ENCODE measurements around the gene GPC5.

GPC5 gene

DNA sequence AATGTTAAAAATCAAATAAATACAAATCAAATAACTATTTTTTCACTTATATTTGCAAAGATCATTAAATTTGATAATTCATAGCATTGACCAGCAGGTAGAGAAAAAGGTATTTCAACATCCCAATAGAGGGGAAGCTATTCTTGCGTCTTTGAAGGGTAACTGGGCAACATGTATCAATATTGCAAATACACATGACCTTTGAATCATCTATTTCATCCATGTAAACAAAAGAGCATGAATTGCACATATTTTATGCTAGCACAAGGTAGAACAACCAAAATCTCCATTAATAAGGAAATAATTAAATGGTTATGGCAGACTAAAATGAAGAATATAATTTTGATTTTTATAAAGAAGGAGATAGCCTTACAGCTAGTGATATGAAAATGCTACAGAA, 372.8 kb downstream of the GPC5 start:
- Histone ChIP-seq H4K20me1 (ENCODE audit: insufficient read depth, low read length) (no peaks in the 10 kb centered on the region), H3K79me2 (ENCODE audit: low read length) (no peaks in the 10 kb centered on the region), H3K9ac (ENCODE audit: low read length) (no peak overlapping the region), H3K36me3 (replicated peaks; ENCODE audit: low read depth, low read length) (no peaks in the 10 kb centered on the region), H3K4me1 (ENCODE audit: low read length) (no peaks in the 10 kb centered on the region), H3K9me3 (ENCODE audit: insufficient read depth, low read length) (no peaks in the 10 kb centered on the region), H2AFZ (ENCODE audit: low read depth, low read length) (no peak overlapping the region), H3K27ac (ENCODE audit: low read length) (no peak overlapping the region), H3K27me3 (ENCODE audit: low read depth, low read length) (no peaks in the 10 kb centered on the region), H3K4me2 (ENCODE audit: low read length) (no peak overlapping the region), H3K4me3 (ENCODE audit: low read length) (no peak overlapping the region)
- TF ChIP-seq, protein P1, sequence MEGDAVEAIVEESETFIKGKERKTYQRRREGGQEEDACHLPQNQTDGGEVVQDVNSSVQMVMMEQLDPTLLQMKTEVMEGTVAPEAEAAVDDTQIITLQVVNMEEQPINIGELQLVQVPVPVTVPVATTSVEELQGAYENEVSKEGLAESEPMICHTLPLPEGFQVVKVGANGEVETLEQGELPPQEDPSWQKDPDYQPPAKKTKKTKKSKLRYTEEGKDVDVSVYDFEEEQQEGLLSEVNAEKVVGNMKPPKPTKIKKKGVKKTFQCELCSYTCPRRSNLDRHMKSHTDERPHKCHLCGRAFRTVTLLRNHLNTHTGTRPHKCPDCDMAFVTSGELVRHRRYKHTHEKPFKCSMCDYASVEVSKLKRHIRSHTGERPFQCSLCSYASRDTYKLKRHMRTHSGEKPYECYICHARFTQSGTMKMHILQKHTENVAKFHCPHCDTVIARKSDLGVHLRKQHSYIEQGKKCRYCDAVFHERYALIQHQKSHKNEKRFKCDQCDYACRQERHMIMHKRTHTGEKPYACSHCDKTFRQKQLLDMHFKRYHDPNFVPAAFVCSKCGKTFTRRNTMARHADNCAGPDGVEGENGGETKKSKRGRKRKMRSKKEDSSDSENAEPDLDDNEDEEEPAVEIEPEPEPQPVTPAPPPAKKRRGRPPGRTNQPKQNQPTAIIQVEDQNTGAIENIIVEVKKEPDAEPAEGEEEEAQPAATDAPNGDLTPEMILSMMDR (IDR thresholded peaks at IDR 0.05; ENCODE audit: low read depth, low read length) = no peak
- no peak for TF ChIP-seq EZH2phosphoT487 (IDR thresholded peaks at IDR 0.05; ENCODE audit: low read depth)

DNA sequence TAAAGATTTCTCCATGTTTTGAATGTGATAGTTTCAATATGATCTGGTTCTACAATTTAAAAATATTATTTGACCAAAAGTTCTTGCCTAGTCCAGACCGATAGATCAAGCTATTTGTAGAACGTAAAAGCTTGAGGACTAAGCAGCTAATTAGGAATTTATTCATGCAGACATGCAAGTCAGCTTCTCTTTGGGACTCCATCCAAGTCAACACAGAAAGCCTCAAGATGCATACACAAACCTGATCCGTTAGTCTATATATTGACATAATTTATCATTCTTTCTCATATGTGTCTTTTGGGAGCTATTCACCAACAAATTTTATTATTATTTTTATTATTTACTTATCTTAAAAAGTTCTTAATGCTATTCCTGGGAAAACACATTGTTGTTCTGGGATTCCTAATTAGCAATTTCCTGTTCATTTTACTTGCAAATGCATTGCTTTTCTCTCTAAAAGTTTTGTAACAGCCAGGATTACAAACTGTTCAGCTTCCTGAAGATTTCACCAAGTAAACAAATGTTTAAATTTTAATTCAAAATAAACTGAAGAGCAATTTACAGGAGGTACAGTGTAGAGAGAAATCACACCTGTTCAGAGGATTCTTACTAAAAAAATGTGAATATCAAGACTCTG, 375.3 kb downstream of the GPC5 start:
- no peaks in the 10 kb centered on the region for H3K79me2 ChIP-seq (ENCODE audit: low read length)
- TF ChIP-seq EZH2phosphoT487 (IDR thresholded peaks at IDR 0.05; ENCODE audit: low read depth) = no peak
- no peak overlapping the region for H3K4me3 ChIP-seq (ENCODE audit: low read length)
- H2AFZ ChIP-seq (ENCODE audit: low read depth, low read length) = no peak overlapping the region
- H3K27me3 ChIP-seq (ENCODE audit: low read depth, low read length) = no peaks in the 10 kb centered on the region
- H3K4me1 ChIP-seq (ENCODE audit: low read length) = peaks cover 10% of the 10 kb centered on the region; the same call in 1 of the 2 replicates
- H3K36me3 ChIP-seq (replicated peaks; ENCODE audit: low read depth, low read length) = no peaks in the 10 kb centered on the region
- H3K9me3 ChIP-seq (ENCODE audit: insufficient read depth, low read length) = no peaks in the 10 kb centered on the region
- no peak overlapping the region for H3K9ac ChIP-seq (ENCODE audit: low read length)
- H3K27ac ChIP-seq (ENCODE audit: low read length) = no peak overlapping the region
- H4K20me1 ChIP-seq (ENCODE audit: insufficient read depth, low read length) = no peaks in the 10 kb centered on the region
- H3K4me2 ChIP-seq (ENCODE audit: low read length) = no peak overlapping the region

DNA sequence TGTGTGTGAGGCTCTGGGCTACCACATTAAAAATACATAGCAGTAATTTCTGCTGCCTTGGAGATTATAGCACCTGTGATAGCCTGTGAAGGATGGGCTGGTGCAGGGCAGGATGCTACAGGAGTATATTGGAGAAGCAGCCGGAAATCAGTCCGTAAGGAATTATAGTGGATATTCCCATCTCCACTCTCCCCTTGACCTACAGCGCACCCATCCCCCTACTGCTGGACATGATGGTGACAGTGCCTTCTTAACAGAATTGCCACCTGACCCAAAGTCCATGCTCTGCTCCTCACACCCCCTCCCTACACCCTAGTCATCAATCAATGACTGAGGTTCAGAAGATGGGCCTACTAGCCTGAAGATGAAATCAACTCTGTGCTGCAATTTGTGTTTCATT, 376.0 kb downstream of the GPC5 start:
- no peak overlapping the region for H2AFZ ChIP-seq (ENCODE audit: low read depth, low read length)
- no peaks in the 10 kb centered on the region for H3K79me2 ChIP-seq (ENCODE audit: low read length)
- H3K9me3 ChIP-seq (ENCODE audit: insufficient read depth, low read length) = no peaks in the 10 kb centered on the region
- H3K4me3 ChIP-seq (ENCODE audit: low read length) = no peak overlapping the region
- no peak overlapping the region for H3K4me2 ChIP-seq (ENCODE audit: low read length)
- no peak overlapping the region for H3K9ac ChIP-seq (ENCODE audit: low read length)
- TF ChIP-seq, protein P1 (IDR thresholded peaks at IDR 0.05; ENCODE audit: low read depth, low read length) = no peak
- TF ChIP-seq EZH2phosphoT487 (IDR thresholded peaks at IDR 0.05; ENCODE audit: low read depth) = no peak
- H4K20me1 ChIP-seq (ENCODE audit: insufficient read depth, low read length) = no peaks in the 10 kb centered on the region
- H3K27ac ChIP-seq (ENCODE audit: low read length) = no peak overlapping the region
- no peaks in the 10 kb centered on the region for H3K27me3 ChIP-seq (ENCODE audit: low read depth, low read length)
- H3K4me1 ChIP-seq (ENCODE audit: low read length) = peaks cover 10% of the 10 kb centered on the region; the same call in 1 of the 2 replicates
- H3K36me3 ChIP-seq (replicated peaks; ENCODE audit: low read depth, low read length) = no peaks in the 10 kb centered on the region

DNA sequence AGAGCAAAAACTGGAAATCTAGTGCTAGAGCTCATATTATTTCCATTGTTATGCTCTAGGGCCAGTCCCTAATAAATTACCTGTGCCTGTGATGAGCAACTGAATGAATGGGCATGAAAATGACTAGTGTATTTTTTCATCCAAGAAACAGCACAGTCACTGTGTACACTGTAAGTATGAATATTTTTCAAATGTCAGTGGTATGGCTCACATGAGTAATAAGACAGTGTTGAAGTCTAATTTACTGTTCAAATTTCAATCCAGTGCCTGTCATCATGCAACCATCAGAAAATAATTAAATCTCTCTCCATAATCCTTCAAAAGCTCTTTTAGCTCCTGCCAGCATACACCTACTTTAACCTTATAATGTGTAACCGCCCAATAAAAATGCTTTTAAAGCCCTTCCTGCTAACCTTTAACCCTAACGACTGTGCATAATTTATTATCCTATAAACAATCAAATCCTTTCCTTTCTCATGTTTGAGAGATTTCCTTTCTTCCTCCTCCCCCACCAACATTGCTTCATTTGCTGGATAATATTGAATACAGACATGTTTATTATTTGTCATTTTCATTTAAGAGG, 378.3 kb downstream of the GPC5 start:
- Histone ChIP-seq H3K4me3 (ENCODE audit: low read length) (no peak overlapping the region), H3K27ac (ENCODE audit: low read length) (no peak overlapping the region), H3K36me3 (replicated peaks; ENCODE audit: low read depth, low read length) (no peaks in the 10 kb centered on the region), H3K9me3 (ENCODE audit: insufficient read depth, low read length) (no peaks in the 10 kb centered on the region), H3K4me1 (ENCODE audit: low read length) (peaks cover 10% of the 10 kb centered on the region; the same call in 1 of the 2 replicates), H3K79me2 (ENCODE audit: low read length) (no peaks in the 10 kb centered on the region), H3K4me2 (ENCODE audit: low read length) (no peak overlapping the region), H3K9ac (ENCODE audit: low read length) (no peak overlapping the region), H3K27me3 (ENCODE audit: low read depth, low read length) (0 out of 2 replicates have a peak, but pooled peaks cover 6% of the 10 kb centered on the region), H2AFZ (ENCODE audit: low read depth, low read length) (no peak overlapping the region), H4K20me1 (ENCODE audit: insufficient read depth, low read length) (no peaks in the 10 kb centered on the region)
- TF ChIP-seq EZH2phosphoT487 (IDR thresholded peaks at IDR 0.05; ENCODE audit: low read depth) = no peak
- TF ChIP-seq, protein P1 (IDR thresholded peaks at IDR 0.05; ENCODE audit: low read depth, low read length) = no peak

All from OCI-LY3 (cell line).